HK-2 (cell line): Measurements from ENCODE around the gene PAPOLG.
"Not testable (repeated sequence)": the region's sequence is repeated elsewhere in the genome, so short reads cannot be mapped to it uniquely, and the experiment has no call there.

Experiments
- DNase-seq: peaks from one replicate; pipeline ENCODE4 v3.0.0-alpha.2; 2018; ENCODE audit not compliant: unreplicated experiment

PAPOLG gene

DNA sequence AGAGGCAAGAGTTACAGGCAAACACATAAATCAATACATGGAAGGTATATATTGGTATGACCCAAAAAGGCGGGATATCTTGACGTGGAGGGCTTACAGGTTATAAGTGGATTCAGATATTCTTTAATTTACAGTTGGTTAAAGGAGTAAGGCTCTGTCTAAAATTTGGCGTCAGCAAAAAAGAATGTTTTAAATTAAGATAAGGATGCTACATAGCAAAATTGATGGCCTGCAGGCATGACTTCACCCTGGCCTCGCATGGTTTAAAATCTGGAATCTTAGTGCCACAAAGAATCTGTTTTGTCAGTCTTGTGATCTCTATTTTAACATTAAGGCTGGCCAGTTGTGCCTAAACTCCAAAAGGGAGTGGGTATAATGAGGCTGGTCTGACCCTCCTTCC, 66.9 kb downstream of the PAPOLG start:
- DNase-seq, result no peak

DNA sequence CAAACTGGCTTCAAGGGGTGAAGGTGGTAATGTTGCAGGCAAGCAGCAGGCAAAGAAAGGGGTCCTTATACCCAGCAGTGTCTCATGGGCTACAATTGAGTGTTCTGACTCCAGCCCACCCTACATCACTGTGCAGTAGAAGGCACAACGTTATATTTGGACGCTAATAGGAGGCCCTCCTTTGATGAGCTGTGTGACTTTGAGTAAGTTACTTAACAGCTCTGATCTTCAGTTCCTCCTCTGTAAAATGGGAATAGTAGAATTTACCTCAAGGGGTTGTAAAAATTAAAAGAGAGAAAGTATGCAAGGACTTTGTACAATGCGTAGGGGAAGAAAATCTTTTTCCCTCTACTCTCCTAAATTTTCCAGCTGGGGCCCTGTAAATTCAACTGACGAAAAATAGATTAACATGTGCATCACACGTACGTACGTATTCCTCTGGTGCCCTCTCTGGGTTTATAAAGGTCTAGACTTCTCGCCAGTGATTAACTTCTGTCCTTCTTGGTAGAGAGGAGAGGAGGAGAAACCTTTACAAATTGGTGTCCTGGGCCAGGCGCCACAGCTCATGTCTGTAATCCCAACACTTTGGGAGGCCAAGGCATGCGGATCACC, 67.7 kb downstream of the PAPOLG start:
- no peak for DNase-seq

DNA sequence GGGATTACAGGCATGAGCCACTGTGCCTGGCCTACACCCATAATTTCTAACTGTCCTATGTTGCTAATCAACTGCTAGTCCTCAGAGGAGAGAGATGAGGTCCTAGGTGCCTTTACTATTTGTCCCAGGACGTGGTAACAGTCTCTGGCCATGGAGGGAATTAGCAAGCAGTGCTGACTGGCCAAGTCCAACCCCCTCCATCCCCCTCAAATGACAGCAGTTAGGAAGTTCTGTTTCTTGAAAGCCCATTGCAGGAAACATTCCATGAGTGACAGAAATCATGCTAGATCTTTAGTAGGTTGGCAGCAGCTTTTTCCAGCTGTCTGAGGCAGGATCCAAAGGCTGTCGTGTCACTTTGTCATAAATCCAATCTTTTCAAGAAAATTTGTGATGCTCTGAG, 69.6 kb downstream of the PAPOLG start:
- DNase-seq, result no peak

DNA sequence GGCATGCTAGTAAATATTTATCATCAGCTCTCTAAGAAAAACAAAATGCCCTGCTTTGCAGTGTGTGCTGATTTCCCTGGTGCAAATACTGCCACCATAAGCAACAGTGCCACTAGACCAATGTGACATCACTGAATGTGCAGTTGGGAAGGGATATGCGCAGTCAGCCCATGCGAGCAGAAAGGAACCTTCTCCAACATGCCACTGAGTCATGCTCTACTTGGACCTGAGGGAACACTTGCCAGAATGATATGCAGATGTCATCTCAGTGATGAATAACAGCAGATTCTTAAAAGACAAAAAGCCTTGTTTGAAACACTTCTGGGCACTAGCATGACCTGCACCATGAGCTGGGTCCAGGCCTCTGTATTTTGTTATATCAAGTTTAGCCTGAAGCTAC, 70.0 kb downstream of the PAPOLG start:
- no peak for DNase-seq

DNA sequence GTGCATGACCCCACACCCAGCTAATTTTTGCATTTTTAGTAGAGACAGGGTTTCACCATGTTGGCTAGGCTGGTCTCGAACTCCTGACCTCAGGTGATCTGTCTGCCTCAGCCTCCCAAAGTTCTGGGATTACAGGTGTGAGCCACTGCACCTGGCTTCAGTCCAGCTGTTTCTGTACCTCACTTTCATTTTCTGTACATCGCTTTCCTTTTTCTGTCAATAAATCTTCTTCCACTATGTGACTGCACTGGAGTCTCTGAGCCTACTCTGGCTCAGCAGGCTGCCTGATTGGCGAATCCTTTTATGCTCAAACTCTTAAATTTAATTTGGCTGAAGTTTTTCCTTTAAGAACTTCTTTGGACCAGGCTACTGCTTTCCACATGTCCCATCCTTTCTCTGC, 70.8 kb downstream of the PAPOLG start:
- not testable (repeated sequence) for DNase-seq

DNA sequence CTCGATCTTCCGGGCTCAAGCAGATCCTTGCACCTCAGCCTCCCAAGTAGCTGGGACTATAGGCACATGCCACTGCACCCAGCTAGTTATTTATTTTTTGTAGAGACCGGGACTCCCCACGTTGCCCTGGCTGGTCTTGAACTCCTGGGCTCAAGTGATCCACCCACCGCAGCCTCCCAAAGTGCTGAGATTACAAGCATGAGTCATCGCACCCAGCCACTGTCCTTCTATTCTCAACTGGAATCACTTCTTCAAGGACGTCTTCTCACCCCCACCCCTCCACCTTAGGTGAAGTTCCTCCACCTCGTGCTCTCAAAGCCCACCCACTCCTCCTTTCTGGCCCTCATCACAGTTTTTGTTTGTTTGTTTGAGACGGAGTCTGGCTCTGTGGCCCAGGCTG, 71.3 kb downstream of the PAPOLG start:
- no peak for DNase-seq

DNA sequence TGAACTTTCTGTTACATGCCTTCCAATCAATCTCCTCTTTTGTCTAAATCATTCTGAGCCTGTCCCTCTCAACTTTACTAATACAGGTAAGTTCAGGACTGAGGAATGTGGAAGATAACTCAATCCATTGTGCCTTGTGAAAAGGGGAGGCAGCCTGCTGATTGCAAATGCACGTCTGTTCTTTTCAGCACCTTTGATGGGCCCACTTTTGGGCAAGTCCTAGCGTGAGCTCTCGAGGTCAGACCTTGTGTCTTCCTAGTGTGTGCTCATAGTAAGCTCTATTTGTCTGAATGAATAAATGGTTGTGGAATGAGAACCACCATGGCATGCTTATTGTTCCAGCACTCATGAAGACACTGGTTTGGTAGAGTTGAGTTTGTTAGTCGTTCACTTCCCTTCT, 74.9 kb downstream of the PAPOLG start:
- DNase-seq, result no peak

DNA sequence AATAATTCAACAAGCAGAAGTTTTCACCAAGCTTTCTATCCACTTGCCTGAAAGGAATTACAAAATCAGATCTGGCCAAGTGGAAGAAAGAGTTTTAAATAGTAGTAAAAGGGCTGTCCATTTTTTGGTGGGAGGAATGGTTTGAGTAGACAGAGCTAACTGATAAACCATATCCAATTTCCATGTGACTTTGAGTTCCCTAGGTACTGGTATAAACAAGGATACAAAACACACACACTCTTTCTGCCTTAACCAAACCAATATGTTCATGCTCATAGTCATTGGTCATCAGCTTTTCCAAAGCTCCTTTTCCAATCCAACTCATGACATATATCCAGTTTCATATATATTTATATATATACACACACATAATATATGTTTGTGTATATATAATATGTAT, 75.9 kb downstream of the PAPOLG start:
- DNase-seq, result no peak

DNA sequence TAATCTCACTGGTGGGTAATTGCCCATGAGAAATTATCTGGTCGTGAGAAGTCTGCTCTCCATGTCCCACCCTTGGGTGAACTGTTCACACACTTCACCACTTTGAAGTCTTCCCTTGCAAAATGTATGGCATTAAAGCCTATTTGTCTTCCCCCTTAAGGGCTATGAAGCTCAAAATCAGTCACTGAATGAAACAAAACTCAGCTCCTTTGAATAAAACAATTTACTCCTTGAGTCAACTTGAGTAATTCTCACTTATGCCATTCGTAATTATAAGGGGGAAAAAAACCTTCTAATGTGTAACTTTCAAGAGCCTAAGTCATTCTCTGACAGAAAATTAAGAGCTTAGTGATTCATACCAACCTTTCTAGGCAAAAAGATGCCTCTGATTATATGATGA, 76.6 kb downstream of the PAPOLG start:
- no peak for DNase-seq

DNA sequence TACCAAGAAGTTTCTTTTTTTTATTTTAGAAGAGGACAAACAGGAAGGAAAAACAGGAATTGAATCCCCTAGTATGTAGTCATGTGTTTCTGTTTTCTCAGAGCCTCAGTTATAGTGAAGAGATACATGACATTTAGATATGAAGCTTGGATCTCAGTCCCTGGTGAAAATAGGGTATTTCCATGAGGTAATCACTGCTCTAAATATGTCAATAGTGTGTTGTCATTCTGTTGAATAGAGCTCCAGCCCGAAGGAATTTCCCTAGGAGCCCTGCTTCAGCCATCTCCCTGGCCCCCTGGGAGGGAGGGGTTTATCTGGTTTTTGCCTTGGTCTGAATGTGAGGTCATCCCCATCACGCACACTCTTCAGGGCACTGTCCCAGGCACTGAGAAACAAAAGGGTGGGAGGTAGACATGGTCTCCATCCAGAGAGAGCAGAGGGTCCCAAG, 78.2 kb downstream of the PAPOLG start:
- no peak for DNase-seq

DNA sequence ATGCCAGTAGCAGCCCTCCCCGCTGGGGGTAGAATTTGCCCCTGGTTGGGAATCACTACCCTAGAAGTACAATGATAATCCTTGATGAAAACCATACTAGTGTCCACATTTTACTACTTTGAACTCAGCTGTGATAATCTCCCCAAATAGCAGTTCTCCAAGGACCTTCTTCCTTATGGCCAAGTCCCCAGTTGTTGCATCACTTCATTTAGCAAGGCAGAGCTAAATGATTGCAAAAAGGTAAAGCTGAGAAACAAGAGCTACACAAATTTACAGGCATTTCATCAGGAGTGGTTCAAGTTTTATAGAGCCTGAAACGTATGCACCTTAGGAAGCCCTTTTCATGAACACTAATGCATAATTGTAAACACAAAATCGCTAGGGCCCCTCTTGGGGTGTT, 80.4 kb downstream of the PAPOLG start:
- no peak for DNase-seq

DNA sequence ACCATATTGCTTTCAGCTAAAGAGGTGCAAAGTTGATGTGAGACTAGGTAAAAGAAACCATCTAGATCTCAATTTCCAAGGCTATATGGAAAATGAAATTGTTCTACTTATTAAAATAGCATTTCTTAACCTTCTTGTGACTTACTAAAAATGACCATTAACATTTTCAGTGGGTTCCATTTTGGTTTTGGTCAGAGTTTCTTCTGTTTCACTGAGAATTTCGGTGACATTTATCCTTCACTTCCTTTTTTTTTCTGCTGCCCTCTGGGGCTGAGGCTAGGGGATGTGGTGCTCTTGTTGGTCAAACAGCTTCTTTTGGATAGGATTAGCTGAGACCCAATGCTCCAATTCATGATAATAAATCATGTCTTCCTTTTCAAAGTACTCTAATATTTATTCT, 81.1 kb downstream of the PAPOLG start:
- no peak for DNase-seq

DNA sequence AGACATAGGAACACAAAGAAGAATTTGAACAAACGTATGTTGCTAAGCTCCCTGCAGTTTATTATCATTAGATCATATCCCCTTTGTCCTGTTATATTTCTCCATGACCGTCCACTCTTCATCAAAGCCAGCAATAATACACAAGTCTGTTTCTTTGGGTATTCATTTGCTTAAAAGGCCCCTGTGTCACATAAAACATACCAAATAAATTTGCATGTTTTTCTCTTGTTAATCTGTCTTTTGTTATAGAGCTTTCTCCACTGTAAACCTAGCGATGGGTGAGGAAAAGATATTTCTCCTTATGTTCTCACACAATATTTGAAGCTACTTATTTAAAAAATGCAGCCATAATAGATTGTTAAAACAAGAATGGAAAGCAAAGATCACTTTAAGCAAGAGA, 82.4 kb downstream of the PAPOLG start:
- DNase-seq, result no peak

DNA sequence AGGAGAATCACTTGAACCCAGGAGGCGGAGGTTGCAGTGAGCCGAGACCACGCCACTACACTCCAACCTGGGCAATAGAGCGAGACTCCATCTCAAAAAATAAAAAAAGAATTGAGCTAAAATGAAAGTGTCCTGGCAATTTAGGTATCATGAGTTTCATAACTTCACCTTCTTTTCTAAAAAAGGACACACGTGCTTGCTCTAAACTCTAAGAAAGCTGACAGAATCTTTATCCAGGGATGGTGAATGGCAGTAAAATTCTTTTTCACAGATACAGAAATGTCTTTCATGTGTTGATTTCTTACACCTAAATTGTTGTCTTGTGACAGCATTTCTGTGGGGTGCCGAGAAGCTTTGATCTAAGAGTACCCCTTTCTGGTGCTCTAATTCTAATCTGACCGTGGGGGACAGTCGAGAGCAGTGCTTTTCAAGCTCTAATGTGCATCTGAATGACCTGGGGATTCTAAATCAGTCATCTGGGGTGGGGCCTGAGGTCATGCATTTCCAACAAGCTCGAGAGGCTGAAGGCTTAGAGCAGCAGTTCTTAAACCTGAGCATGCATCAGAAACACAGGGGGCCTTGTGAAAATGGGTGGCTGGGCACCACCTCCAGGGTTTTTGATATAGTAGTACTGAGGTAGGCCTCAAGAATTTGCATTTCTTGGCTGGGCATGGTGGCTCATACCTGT, 83.2 kb downstream of the PAPOLG start:
- no peak for DNase-seq

DNA sequence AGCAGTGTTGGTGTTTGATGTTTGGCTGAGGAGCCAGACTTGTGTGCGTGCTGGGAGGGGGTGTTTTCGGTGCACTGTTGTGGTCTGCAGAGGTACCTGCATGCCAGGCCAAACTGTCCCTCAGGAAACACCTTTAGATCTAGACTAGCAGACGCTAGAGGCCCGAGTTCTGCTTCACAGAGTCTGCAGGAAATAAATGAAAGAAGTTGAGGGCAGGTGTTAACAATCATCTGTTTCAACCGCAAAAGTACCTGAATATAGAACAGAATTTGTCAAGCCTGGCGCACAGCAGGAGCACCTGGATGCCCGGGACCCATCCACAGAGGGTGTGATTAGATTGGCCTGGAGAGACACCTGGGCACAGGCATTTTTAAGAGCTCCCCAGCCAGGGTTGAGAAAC, 84.8 kb downstream of the PAPOLG start:
- DNase-seq, result no peak

DNA sequence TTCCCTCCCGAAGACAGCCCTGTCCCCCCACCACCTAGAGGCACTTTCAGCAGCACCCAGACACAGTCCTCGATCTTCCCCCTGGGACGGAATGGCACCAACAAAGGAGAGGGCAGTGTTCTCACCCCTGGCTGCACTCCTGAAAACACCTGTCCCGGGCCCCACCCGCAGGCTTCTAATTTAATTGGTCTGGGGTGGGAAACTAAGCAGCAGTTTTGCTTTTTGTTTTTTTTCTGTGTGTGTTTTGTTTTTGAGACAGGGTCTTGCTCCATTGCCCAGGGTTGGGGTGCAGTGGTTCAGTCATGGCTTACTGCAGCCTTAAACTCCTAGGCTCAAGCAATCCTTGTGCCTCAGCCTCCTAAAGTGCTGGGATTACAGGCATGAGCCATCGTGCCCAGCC, 86.9 kb downstream of the PAPOLG start:
- DNase-seq, result no peak

DNA sequence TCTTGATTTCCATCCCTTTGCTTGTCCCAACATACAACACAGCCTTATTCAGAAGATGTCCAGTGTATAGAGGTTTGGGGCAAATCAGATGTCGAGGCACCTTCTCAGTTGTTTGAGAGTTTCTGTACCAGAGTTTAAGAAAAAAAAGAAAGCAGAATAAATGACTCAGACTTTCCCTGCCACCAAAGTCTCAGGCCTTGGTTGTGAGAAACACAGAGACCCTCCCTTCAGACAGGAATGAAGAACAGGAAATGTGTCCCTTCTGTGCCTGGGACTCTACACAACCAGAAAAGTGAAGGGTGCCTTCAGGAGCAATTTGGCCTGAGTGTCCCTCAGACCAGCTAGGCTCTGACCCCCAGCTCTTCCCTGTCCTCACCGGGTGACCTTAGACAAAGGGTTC, 88.0 kb downstream of the PAPOLG start:
- DNase-seq, result no peak

DNA sequence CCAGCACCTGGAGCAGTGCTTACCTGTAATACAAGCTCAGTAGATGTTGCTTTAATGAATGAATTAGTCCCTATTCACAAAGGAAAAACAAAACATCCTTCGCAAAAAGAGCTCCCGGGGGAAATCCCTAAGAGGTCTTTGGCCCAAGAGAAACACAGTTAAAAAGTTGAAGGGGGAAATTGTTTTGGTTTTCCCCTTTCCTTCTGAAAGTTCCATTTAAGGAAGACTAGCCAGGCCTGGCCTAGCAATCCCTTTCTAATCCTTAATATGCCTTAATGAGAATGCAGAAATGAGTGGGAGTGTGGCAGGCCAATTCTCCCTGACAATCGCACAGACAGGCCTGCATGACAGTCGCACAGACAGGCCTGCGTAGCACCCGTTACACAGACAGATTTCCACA, 91.8 kb downstream of the PAPOLG start:
- no peak for DNase-seq
